ENCODE measurements around the gene SHOX.

SHOX gene

DNA sequence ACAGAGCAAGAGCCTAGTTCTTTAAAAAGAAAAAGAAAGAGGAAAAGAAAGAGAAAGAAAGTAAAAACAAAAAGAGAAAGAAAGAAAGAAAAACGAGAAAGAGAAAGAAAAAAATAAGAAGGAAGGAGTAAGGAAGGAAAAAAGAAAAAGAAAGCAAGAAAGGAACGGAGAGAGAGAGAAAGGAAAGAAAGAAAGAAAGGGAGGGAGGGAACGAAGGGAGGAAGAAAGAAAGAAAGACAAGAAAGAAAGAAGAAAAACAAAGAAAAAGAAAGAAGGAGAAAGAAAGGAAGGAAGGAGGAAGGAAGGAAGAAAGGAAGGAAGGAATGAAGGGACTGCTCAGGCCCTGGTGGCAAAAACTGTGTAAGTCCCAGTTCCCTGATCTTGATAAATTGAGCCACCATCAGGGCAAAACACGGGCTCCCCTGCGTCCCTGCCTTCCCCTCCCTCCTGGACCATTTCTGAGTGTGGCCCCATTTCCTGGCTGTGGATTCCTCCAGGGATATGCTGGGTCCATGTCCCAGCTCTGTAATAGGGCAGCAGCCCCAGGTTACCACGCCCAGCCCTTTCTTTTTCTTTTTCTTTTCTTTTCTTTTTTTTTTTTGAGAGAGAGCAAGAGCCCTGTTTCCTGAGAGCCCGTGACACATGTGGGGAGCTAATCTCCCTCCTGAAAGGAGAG, 44.8 kb downstream of the SHOX start:
- DNase-seq: no peak

DNA sequence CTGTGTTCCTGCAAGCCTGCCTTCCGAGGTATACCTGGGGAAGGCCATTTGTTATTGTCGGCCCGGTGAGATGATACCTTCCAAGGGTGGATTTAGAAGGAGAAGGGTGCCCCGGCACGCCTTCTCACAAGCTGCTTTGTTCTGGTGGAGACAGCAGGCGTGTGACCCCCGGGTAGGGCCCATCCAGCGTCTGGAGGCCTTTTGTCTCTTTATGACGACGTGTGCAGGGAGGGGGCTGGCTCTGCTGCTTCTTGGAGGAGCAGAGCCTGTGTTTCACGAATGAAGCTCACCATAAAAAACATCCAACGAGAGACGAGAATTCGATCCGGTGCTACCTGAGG, 45.3 kb downstream of the SHOX start:
- no peak for DNase-seq

DNA sequence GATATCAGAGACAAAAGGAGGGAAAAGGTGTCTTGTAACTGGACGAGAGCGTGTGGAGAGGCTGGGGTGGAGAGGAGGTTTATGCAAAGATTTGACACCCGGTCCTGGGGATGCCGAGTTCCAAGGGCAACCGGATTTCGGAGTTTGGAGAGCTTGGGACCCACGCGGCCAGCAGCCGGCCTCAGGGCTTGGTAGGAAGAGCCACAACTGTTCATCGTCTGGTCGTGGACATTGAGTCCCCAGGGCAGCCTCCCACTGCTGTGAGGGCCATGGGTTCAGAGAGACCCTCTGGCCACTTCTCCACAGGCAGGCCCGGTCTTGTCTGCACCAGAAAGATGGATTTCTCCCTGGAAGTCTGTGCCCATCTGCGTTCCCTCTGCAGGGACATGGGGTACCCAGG, 46.8 kb downstream of the SHOX start:
- DNase-seq: no peak

DNA sequence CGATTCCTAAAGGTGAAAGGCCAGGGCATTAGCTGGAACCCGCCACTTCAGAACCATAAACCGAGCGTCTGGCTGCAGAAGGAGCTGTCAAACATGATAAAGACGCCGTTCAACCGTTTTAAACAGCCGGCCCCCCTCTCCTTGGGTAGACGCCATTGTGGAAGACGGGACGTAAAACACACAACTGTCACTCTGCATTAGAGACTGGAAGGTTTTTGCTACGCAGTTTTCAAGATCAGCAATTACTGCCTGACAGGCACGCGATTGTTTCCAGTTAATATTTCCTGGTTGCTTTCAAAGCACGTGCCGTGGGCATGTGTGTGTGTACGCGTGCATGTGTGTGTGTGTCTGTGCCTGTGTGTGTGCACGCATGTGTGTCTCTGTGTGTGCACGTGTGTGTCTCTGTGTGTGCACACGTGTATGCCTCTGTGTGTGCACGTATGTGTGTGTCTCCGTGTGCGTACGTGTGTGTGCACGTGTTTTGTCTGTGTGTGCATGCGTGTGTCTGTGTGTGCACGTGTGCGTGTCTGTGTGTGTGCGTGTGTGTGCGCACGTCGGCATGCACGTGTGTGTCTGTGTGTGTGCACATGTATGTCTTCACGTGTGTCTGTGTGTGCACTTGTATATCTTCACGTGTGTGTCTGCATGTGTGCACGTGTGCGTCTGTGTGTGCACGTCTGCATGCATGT, 48.8 kb downstream of the SHOX start:
- no peak for DNase-seq

DNA sequence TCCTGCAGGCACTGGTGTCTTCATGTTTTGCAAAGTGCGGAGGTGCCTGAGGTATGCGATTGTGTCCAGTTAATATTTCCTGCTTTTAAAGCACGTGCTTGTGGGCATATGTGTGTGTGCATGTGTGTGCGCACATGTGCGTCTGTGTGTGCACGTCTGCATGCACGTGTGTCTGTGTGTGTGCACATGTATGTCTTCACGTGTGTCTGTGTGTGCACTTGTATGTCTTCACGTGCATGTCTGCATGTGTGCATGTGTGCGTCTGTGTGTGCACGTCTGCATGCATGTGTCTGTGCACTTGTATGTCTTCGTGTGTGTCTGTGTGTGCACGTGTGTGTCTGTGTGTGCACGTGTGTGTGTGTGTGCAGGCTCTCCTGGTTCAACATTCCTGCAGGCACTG, 49.5 kb downstream of the SHOX start:
- no peak for DNase-seq

DNA sequence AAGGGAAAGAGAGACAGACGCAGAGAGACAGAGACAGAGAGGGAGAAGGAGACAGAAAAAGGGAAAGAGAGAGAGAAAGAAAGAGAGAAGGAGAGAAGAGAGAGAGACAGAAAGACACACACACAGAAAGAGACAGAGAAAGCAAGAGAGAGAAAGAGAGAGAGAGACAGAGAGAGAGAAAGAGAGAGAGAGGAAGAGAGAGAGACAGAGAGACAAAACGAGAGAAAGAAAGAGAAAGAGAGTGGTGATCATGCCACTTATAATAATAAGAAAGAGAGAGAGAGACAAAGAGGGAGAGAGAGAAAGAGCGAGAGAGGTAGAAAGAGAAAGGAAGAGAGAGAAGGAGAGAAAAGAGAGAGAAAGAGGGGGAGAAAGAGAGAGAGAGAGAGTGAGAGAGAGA, 51.4 kb downstream of the SHOX start:
- DNase-seq: no peak

- no peak for DNase-seq
Observed at GRCh38 chrX:682892-683291, 52.3 kb downstream of the SHOX start.

DNA sequence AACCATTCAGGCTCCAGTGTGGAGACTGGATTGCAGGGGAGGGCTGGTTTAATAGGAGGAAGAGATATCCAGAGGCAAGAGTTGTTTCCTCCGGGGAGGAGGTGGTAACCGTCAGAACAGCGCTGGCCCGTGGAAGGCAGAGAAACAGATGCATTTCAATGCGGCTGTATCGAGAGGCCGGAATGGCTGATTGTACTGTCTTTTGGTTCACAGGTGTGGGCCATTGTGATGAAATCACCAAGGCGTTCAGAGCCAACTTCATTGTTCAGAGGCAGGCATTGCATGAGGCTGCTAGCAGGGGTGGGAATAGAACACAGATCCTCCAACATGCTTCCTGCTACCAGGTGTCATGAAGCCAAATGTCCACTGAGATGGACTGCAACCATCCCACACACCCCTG, 53.0 kb downstream of the SHOX start:
- no peak for DNase-seq

GRCh38 chrX:685120-686032, 54.8 kb downstream of the SHOX start:
- no peak for DNase-seq

DNA sequence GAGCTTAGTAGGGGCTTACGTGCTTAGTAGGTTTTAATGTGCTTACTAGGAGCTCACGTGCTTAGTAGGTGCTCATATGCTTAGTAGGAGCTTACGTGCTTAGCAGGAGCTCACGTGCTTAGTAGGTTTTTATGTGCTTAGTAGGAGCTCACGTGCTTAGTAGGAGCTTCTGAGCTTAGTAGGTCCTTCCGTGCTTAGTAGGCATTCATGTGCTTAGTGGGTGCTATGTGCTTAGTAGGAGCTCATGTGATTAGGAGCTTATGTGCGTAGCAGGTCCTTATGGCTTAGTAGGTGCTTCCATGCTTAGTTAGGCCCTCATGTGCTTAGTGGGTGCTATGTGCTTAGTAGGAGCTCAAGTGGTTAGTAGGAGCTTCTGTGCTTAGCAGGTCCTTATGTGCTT, 59.4 kb downstream of the SHOX start:
- no peak for DNase-seq

DNA sequence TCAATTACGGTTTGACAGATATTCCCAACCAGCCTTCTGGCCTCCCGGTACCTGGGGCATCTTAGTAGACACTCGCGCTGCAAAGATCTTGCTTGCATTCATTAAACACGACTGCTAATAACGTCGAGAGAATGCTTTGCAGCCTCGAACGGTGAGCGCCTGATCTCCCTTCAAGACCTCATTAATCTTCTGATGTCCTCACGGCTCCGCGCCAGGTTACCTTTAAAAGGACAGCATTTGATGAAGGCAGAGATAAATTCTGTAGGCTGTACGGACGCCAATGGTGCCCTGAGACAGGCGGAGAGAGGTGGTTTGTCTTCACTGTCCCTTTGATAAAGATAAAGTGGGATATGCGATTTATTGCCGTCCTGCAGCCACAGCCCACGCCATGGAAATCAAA, 64.2 kb downstream of the SHOX start:
- no peak for DNase-seq

GRCh38 chrX:698206-698605, 67.6 kb downstream of the SHOX start:
- no peak for DNase-seq

DNA sequence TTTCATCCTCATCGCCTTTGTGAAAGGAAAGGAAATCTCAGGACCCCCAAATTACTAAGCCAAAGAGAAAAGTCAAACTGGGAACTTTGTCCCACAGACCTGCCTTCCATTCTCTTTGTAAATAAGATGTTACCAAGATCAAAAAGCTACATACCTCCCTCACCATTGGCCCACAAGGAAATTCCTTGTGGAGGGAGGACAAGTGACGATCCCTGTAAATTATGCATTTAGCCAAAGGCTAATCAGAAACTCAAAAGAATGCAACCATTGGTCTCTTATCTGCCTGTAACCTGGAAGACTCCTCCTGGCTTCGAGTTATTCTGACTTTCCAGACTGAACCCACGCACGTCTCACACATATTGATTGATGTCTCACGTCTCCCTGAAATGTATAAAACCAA, 70.3 kb downstream of the SHOX start:
- no peak for DNase-seq

- no peak for DNase-seq
Observed at GRCh38 chrX:701673-702072, 71.1 kb downstream of the SHOX start.

DNA sequence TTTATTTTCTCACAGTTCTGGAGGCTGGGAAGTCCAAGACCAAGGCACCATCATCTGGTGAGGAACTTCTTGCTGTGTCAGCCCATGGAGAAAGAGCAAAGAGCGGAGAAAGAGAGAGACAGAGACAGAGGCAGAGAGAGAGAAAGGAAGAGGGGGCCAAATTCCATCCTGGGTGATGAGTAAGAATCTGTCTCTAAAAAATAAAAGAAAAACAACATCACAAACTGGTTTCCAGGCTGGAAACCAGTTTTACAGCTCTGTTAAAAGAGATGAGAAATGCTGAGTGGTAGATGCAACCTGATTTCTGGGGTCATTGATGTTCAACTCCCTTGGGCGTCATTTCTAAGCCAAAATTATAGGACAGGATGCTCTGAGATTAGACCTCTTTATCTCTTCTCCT, 72.9 kb downstream of the SHOX start:
- DNase-seq: no peak

DNA sequence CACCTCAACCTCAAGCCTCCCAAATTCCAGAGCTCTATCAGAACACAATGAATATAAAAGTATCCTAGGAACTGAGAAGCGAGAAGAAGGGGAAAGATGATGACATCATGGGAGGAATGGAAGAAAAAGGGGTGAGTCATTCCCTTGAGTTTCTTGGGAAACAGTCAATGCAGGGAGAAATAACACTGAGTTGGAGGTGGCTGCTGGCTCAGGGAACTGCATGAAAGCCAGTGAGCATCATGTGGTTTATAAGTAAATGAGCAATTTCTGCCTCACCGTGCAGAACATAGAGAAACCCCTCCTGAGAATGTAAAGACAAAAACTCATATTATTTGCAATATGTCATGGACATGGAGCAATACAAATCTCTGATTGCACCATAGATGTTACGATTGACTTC, 73.3 kb downstream of the SHOX start:
- DNase-seq: no peak

Data from NCI-H69 (cell line).